BE2C (cell line): Measurements from ENCODE around the gene SPEN.

ENCODE experiments used
- DNase-seq: peaks from one replicate; pipeline ENCODE4 v3.0.0-alpha.2; 2020
- H3K27me3 ChIP-seq: fragments of 250-450 bp; sonication (Bioruptor Pico); 2 replicates; pipeline ENCODE4 v1.5.1; 2020; ENCODE audit warnings: mild to moderate bottlenecking
- H3K36me3 ChIP-seq: fragments of 250-450 bp; sonication (Bioruptor Pico); 2 replicates; pipeline ENCODE4 v1.5.1; 2020; ENCODE audit warnings: mild to moderate bottlenecking
- H3K4me1 ChIP-seq: fragments of 250-450 bp; sonication (Bioruptor Pico); 2 replicates; pipeline ENCODE4 v1.5.1; 2020
- H3K4me3 ChIP-seq: 2 replicates; pipeline ENCODE4 v1.5.1; 2011; ENCODE audit warnings: low read depth, low read length
- H3K9me3 ChIP-seq: fragments of 250-450 bp; sonication (Bioruptor Pico); 2 replicates; pipeline ENCODE4 v1.5.1; 2020
- CTCF ChIP-seq: IDR thresholded peaks from 2 replicates; pipeline ENCODE4 v1.5.1; 2012; ENCODE audit warnings: mild to moderate bottlenecking, low read depth, low read length

Gene SPEN

GRCh38 chr1:15932612-15933011, 85.1 kb downstream of the SPEN start:
- Histone ChIP-seq H3K36me3 (peaks cover 49% of the 10 kb centered on the region), H3K4me1 (no peaks in the 10 kb centered on the region), H3K27me3 (no peaks in the 10 kb centered on the region), H3K9me3 (no peaks in the 10 kb centered on the region), H3K4me3 (no peak overlapping the region)
- no peak for DNase-seq
- no peak for TF ChIP-seq CTCF

- H3K4me3 ChIP-seq: no peak overlapping the region
- peaks cover 48% of the 10 kb centered on the region for H3K36me3 ChIP-seq
These were observed 86.2 kb downstream of the SPEN start for GRCh38 chr1:15933684-15934083.

GRCh38 chr1:15934211-15935055, 86.9 kb downstream of the SPEN start:
- Histone ChIP-seq H3K9me3 (no peaks in the 10 kb centered on the region), H3K27me3 (no peaks in the 10 kb centered on the region), H3K4me3 (no peak overlapping the region), H3K4me1 (no peaks in the 10 kb centered on the region), H3K36me3 (peaks cover 49% of the 10 kb centered on the region)
- no peak for TF ChIP-seq CTCF
- DNase-seq: no peak

More at GRCh38 chr1:15933684-15934083, 86.2 kb downstream of the SPEN start:
- no peaks in the 10 kb centered on the region for H3K4me1 ChIP-seq
- H3K9me3 ChIP-seq: no peaks in the 10 kb centered on the region
- no peak for TF ChIP-seq CTCF
- H3K27me3 ChIP-seq: no peaks in the 10 kb centered on the region
- no peak for DNase-seq

GRCh38 chr1:15935056-15935950, 87.8 kb downstream of the SPEN start:
- no peaks in the 10 kb centered on the region for H3K27me3 ChIP-seq
- TF ChIP-seq CTCF: no peak
- H3K4me1 ChIP-seq: no peaks in the 10 kb centered on the region
- H3K4me3 ChIP-seq: no peak overlapping the region
- no peak for DNase-seq
- H3K36me3 ChIP-seq: peaks cover 44% of the 10 kb centered on the region
- no peaks in the 10 kb centered on the region for H3K9me3 ChIP-seq

GRCh38 chr1:15936025-15936424, 88.5 kb downstream of the SPEN start:
- no peak overlapping the region for H3K4me3 ChIP-seq
- H3K27me3 ChIP-seq: no peaks in the 10 kb centered on the region
- no peak for DNase-seq
- no peaks in the 10 kb centered on the region for H3K4me1 ChIP-seq
- no peak for TF ChIP-seq CTCF
- H3K36me3 ChIP-seq: peaks cover 45% of the 10 kb centered on the region
- H3K9me3 ChIP-seq: no peaks in the 10 kb centered on the region
